PC-9 (cell line): ENCODE data around the gene ANO9. TPM values are rescaled to one million over a fixed set of nuclear protein-coding genes. Genes with fewer than 3 reads are reported as not detected.

Experiments used
- BruUV-seq: library from RNA; stranded (reverse); fragments of 400-500 nt; replicated peaks from 2 replicates; lab custom pipeline; 2021; lab: Mats Ljungman, UMichigan
- CTCF ChIA-PET: fragments of 300-600 bp; sonication (Branson Sonifier 250); formaldehyde crosslinking; loops from one replicate; lab custom pipeline; 2022; ENCODE audit warnings: antibody characterized with exemption; lab: Charles Lee
- POLR2A ChIA-PET: fragments of 300-600 bp; sonication (Branson Sonifier 250); formaldehyde crosslinking; loops from one replicate; lab custom pipeline; 2022; ENCODE audit warnings: antibody characterized with exemption; ENCODE audit not compliant: unreplicated experiment; lab: Charles Lee
- DNase-seq, 2 experiments: peaks; one replicate each; pipeline versions ENCODE4 v3.0.0 to v3.0.0-alpha.2; 2015 to 2022; ENCODE audit warnings: mixed read lengths in 1 of 2
- H2AFZ ChIP-seq: fragments of 200-600 bp; sonication (generic); 2 replicates; pipeline ENCODE4 v1.8.1; 2017; ENCODE audit warnings: antibody characterized with exemption
- H3F3A ChIP-seq: fragments of 200-600 bp; sonication (generic); 2 replicates; pipeline ENCODE4 v1.8.1; 2017; ENCODE audit warnings: antibody characterized with exemption, mild to moderate bottlenecking, low read depth; ENCODE audit not compliant: insufficient read depth
- H3K27ac ChIP-seq: fragments of 200-600 bp; sonication (generic); 2 replicates; pipeline ENCODE4 v1.6.1; 2016; ENCODE audit warnings: mixed run types
- H3K27me3 ChIP-seq: fragments of 200-600 bp; sonication (generic); 2 replicates; pipeline ENCODE4 v1.6.1; 2016; ENCODE audit warnings: low read depth, mixed run types; ENCODE audit not compliant: insufficient read depth
- H3K36me3 ChIP-seq: fragments of 200-600 bp; sonication (generic); 2 replicates; pipeline ENCODE4 v1.6.1; 2016; ENCODE audit warnings: low read depth, mixed run types
- H3K4me1 ChIP-seq: fragments of 200-600 bp; sonication (generic); replicated peaks from 2 replicates; pipeline ENCODE4 v1.6.1; 2016; ENCODE audit warnings: mixed run types; ENCODE audit not compliant: insufficient read depth
- H3K4me2 ChIP-seq: fragments of 200-600 bp; sonication (generic); 2 replicates; pipeline ENCODE4 v1.6.1; 2017; ENCODE audit warnings: mixed run types
- H3K4me3 ChIP-seq: fragments of 200-600 bp; sonication (generic); 2 replicates; pipeline ENCODE4 v1.6.1; 2016; ENCODE audit warnings: mixed run types
- H3K79me2 ChIP-seq: fragments of 200-600 bp; sonication (generic); 2 replicates; pipeline ENCODE4 v1.6.1; 2017; ENCODE audit warnings: low read depth, mixed run types
- H3K9me2 ChIP-seq: fragments of 200-600 bp; sonication (generic); 2 replicates; pipeline ENCODE4 v1.8.1; 2017; ENCODE audit warnings: mild to moderate bottlenecking; ENCODE audit not compliant: insufficient read depth
- H3K9me3 ChIP-seq: fragments of 200-600 bp; sonication (generic); 2 replicates; pipeline ENCODE4 v1.8.1; 2016; ENCODE audit warnings: low read depth; ENCODE audit not compliant: insufficient read depth
- H4K20me1 ChIP-seq: fragments of 200-600 bp; sonication (generic); 2 replicates; pipeline ENCODE4 v1.8.1; 2017; ENCODE audit not compliant: insufficient read depth
- EZH2 ChIP-seq: fragments of 200-600 bp; sonication (generic); IDR thresholded peaks from 2 replicates; pipeline ENCODE4 v1.8.0; 2017; ENCODE audit warnings: antibody characterized with exemption, low read depth
- intact Hi-C: fragments of 100-400 bp; cut with micrococcal nuclease; formaldehyde crosslinking; loops from one replicate; pipeline ENCODE4 v1.10.0; 2022; ENCODE audit not compliant: unreplicated experiment
- total RNA-seq: library from RNA; stranded (reverse); gene quantifications from 2 replicates; pipeline ENCODE4 v1.2.3, GENCODE V29; 2021
- TF ChIP-seq, protein P1 (sequence below): fragments of 200-600 bp; sonication (generic); conservative IDR thresholded peaks from 2 replicates; pipeline ENCODE4 v1.6.1; 2017; ENCODE audit warnings: mixed run types, antibody characterized with exemption, mild to moderate bottlenecking, moderate library complexity

ANO9 gene
- total RNA-seq, 1 experiment from 2014 or later = 18.1 TPM

DNA sequence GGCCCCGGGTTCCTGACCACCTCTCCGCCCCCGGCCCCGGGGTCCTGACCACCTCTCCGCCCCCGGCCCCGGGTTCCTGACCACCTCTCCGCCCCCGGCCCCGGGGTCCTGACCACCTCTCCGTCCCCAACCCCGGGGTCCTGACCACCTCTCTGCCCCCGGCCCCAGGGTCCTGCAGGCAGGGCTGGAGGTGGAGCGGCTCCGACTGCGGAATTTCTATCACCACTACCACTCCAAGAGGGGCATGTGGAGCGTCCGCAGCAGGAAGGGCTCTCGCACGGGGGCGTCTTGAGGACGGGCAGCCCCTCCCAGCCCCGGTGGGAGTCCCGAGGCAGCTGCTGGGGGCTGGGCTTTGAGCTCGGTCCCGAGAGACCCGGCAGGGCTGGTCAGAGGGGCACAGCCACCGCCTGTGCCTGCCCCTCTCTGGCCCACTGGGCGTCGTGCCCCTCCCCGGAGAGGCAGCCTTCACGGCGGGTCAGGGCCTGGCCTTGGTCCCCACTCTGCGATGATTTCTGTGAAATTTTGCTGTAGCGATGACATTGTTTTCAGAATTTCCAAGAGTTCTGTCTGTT is 60.2 kb downstream of the ANO9 start:
- Histone ChIP-seq H2AFZ (no peak overlapping the region), H3K9me2 (no peaks in the 10 kb centered on the region), H4K20me1 (no peaks in the 10 kb centered on the region), H3K79me2 (no peaks in the 10 kb centered on the region), H3K9me3 (no peaks in the 10 kb centered on the region), H3K36me3 (no peaks in the 10 kb centered on the region), H3K27ac (no peak overlapping the region), H3K4me1 (no peaks in the 10 kb centered on the region), H3K27me3 (no peaks in the 10 kb centered on the region), H3K4me2 (no peak overlapping the region), H3K4me3 (no peak overlapping the region), H3F3A (no peaks in the 10 kb centered on the region)
- no TSS peak for BruUV-seq
- intact Hi-C loops = no loop called here
- POLR2A ChIA-PET = no interaction called here
- TF ChIP-seq EZH2 = no peak
- TF ChIP-seq, protein P1, sequence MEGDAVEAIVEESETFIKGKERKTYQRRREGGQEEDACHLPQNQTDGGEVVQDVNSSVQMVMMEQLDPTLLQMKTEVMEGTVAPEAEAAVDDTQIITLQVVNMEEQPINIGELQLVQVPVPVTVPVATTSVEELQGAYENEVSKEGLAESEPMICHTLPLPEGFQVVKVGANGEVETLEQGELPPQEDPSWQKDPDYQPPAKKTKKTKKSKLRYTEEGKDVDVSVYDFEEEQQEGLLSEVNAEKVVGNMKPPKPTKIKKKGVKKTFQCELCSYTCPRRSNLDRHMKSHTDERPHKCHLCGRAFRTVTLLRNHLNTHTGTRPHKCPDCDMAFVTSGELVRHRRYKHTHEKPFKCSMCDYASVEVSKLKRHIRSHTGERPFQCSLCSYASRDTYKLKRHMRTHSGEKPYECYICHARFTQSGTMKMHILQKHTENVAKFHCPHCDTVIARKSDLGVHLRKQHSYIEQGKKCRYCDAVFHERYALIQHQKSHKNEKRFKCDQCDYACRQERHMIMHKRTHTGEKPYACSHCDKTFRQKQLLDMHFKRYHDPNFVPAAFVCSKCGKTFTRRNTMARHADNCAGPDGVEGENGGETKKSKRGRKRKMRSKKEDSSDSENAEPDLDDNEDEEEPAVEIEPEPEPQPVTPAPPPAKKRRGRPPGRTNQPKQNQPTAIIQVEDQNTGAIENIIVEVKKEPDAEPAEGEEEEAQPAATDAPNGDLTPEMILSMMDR = no peak
- no peak for DNase-seq
- CTCF ChIA-PET = no interaction called here

DNA sequence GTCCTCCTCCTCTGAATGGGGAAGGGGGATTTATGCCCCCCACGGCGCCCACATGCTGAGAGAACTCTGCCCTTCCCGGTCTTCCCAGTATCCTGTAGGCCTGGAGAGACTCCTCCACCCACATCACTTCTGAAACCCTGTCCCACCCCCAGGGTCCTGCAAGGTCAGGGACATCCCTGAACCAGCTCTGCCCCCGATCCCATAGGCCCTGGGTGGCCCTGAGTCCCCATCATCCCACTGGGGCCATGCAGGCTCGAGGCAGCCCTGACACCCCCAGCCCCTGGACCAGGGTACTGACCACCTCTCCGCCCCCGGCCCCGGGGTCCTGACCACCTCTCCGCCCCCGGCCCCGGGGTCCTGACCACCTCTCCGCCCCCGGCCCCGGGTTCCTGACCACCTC is 60.8 kb downstream of the ANO9 start:
- H4K20me1 ChIP-seq = no peaks in the 10 kb centered on the region
- BruUV-seq = no TSS peak
- H3K27me3 ChIP-seq = no peaks in the 10 kb centered on the region
- ChIA-PET POLR2A (no interaction called here), CTCF (no interaction called here)
- no peak overlapping the region for H2AFZ ChIP-seq
- no peaks in the 10 kb centered on the region for H3K36me3 ChIP-seq
- H3K9me2 ChIP-seq = no peaks in the 10 kb centered on the region
- no peaks in the 10 kb centered on the region for H3F3A ChIP-seq
- no peaks in the 10 kb centered on the region for H3K9me3 ChIP-seq
- H3K4me1 ChIP-seq = no peaks in the 10 kb centered on the region
- no peak overlapping the region for H3K4me2 ChIP-seq
- no peaks in the 10 kb centered on the region for H3K79me2 ChIP-seq
- DNase-seq = no peak
- no peak overlapping the region for H3K27ac ChIP-seq
- TF ChIP-seq, protein P1 = no peak
- no peak for TF ChIP-seq EZH2
- no peak overlapping the region for H3K4me3 ChIP-seq
- intact Hi-C loops = no loop called here

DNA sequence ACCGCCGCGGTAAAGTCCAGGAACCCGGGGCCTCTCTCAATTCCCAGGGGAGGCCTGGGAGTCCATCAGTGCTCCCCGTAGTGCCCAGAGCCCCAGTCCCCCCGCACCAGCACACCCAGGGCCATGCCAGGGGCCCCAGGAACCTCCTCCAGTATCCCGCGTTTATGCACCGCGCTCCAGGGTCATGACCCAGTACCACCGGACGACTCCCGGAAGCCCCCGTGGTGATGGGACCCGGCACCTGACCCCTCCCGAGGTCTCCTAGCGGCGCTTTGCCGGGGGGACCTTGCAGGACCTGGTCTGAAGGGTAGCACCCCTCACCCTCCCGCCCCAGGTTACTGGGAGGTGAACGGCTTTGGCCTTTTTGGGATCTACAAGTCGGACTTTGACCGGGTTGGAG is 61.3 kb downstream of the ANO9 start:
- Histone ChIP-seq H3K27ac (no peak overlapping the region), H4K20me1 (no peaks in the 10 kb centered on the region), H2AFZ (no peak overlapping the region), H3K27me3 (no peaks in the 10 kb centered on the region), H3K4me2 (no peak overlapping the region), H3K4me1 (no peaks in the 10 kb centered on the region), H3K36me3 (no peaks in the 10 kb centered on the region), H3F3A (no peaks in the 10 kb centered on the region), H3K9me2 (no peaks in the 10 kb centered on the region), H3K4me3 (no peak overlapping the region), H3K9me3 (no peaks in the 10 kb centered on the region), H3K79me2 (no peaks in the 10 kb centered on the region)
- BruUV-seq = no TSS peak
- TF ChIP-seq EZH2 = no peak
- TF ChIP-seq, protein P1 = no peak
- intact Hi-C loops = no loop called here
- ChIA-PET POLR2A (no interaction called here), CTCF (no interaction called here)
- DNase-seq = no peak
